ENCODE results near the gene PIEZO2. TPM values are rescaled to one million over a fixed set of nuclear protein-coding genes. Genes with fewer than 3 reads are reported as not detected.
"Not testable (repeated sequence)": the region's sequence is repeated elsewhere in the genome, so short reads cannot be mapped to it uniquely, and the experiment has no call there.

Gene PIEZO2
- total RNA-seq, 1 donor from 2014 or later, result 3.1 TPM

GRCh38 chr18:10629076-10629475, 520.3 kb downstream of the PIEZO2 start:
- DNase-seq (ENCODE audit: low spot score), result not testable (repeated sequence)

GRCh38 chr18:10626606-10627213, 522.7 kb downstream of the PIEZO2 start:
- DNase-seq (ENCODE audit: low spot score), result not testable (repeated sequence)

- not testable (repeated sequence) for DNase-seq (ENCODE audit: low spot score)
Observed at GRCh38 chr18:10623606-10624005, 525.8 kb downstream of the PIEZO2 start.

GRCh38 chr18:10622982-10623381, 526.4 kb downstream of the PIEZO2 start:
- not testable (repeated sequence) for DNase-seq (ENCODE audit: low spot score)

GRCh38 chr18:10620670-10621329, 528.6 kb downstream of the PIEZO2 start:
- DNase-seq (ENCODE audit: low spot score), result not testable (repeated sequence)

Small RNA genes within 50 kb of the gene (microRNA-seq; reads per million reads assigned to microRNA genes)
- not detected for gene MIR6788 (ENCODE audit: borderline number of aligned reads)

Measured in mesenteric fat pad (tissue), 1 donor.